ENCODE results near the gene NFIA.

NFIA gene

GRCh38 chr1:61215676-61216289, 133.4 kb downstream of the NFIA start:
- no peak for DNase-seq (ENCODE audit: low spot score)

GRCh38 chr1:61220536-61220935, 138.2 kb downstream of the NFIA start:
- no peak for DNase-seq (ENCODE audit: low spot score)

- no peak for DNase-seq (ENCODE audit: low spot score)
These were observed 139.3 kb downstream of the NFIA start for GRCh38 chr1:61221642-61222041.

GRCh38 chr1:61222240-61222639, 139.9 kb downstream of the NFIA start:
- DNase-seq (ENCODE audit: low spot score) = no peak

GRCh38 chr1:61223140-61223539, 140.8 kb downstream of the NFIA start:
- no peak for DNase-seq (ENCODE audit: low spot score)

GRCh38 chr1:61224609-61225008, 142.2 kb downstream of the NFIA start:
- DNase-seq (ENCODE audit: low spot score) = no peak

- no peak for DNase-seq (ENCODE audit: low spot score)
These were observed 143.1 kb downstream of the NFIA start for GRCh38 chr1:61225478-61225877.

- no peak for DNase-seq (ENCODE audit: low spot score)
These were observed 144.6 kb downstream of the NFIA start for GRCh38 chr1:61226791-61227567.

GRCh38 chr1:61227857-61228550, 145.6 kb downstream of the NFIA start:
- DNase-seq (ENCODE audit: low spot score) = no peak

GRCh38 chr1:61230523-61230922, 148.2 kb downstream of the NFIA start:
- DNase-seq (ENCODE audit: low spot score) = no peak

- DNase-seq (ENCODE audit: low spot score) = no peak
These were observed 149.4 kb downstream of the NFIA start for GRCh38 chr1:61231795-61232194.

GRCh38 chr1:61233121-61233660, 150.8 kb downstream of the NFIA start:
- no peak for DNase-seq (ENCODE audit: low spot score)

GRCh38 chr1:61234587-61234919, 152.2 kb downstream of the NFIA start:
- no peak for DNase-seq (ENCODE audit: low spot score)

GRCh38 chr1:61237147-61237546, 154.8 kb downstream of the NFIA start:
- DNase-seq (ENCODE audit: low spot score) = no peak

- DNase-seq (ENCODE audit: low spot score) = no peak
These were observed 155.4 kb downstream of the NFIA start for GRCh38 chr1:61237659-61238358.

GRCh38 chr1:61238359-61238665, 156.0 kb downstream of the NFIA start:
- no peak for DNase-seq (ENCODE audit: low spot score)

- DNase-seq (ENCODE audit: low spot score) = no peak
These were observed 158.5 kb downstream of the NFIA start for GRCh38 chr1:61240878-61241277.

GRCh38 chr1:61241411-61241838, 159.1 kb downstream of the NFIA start:
- DNase-seq (ENCODE audit: low spot score) = no peak

GRCh38 chr1:61241973-61242381, 159.6 kb downstream of the NFIA start:
- DNase-seq (ENCODE audit: low spot score) = no peak

GRCh38 chr1:61244114-61244513, 161.8 kb downstream of the NFIA start:
- no peak for DNase-seq (ENCODE audit: low spot score)

- DNase-seq (ENCODE audit: low spot score) = no peak
These were observed 163.5 kb downstream of the NFIA start for GRCh38 chr1:61245696-61246400.

Measured in CD4-positive, alpha-beta T cell treated with Interleukin-2 at 100 ng/mL for 4 hours (primary cell).